GM12873 (cell line): ENCODE measurements around the gene RGS10.

Experiments
- CTCF ChIP-seq: IDR thresholded peaks from 2 replicates; pipeline ENCODE4 v1.5.1; 2012; ENCODE audit warnings: low read depth, mild to moderate bottlenecking, moderate library complexity, low read length, control low read depth; ENCODE audit not compliant: insufficient read depth; ENCODE audit errors: missing control alignments

Gene RGS10

GRCh38 chr10:119469846-119470245 lies 72.7 kb downstream of the RGS10 start:
- no peak for TF ChIP-seq CTCF

- no peak for TF ChIP-seq CTCF
Measured at GRCh38 chr10:119469325-119469707, 73.2 kb downstream of the RGS10 start.

GRCh38 chr10:119468542-119469324 lies 73.8 kb downstream of the RGS10 start:
- no peak for TF ChIP-seq CTCF

- TF ChIP-seq CTCF: no peak
Measured at GRCh38 chr10:119466655-119467054, 75.9 kb downstream of the RGS10 start.

GRCh38 chr10:119466076-119466475 lies 76.4 kb downstream of the RGS10 start:
- TF ChIP-seq CTCF: no peak

GRCh38 chr10:119465085-119465484 lies 77.4 kb downstream of the RGS10 start:
- TF ChIP-seq CTCF: no peak

- TF ChIP-seq CTCF: no peak
Measured at GRCh38 chr10:119462773-119463172, 79.7 kb downstream of the RGS10 start.

- no peak for TF ChIP-seq CTCF
Measured at GRCh38 chr10:119461923-119462322, 80.6 kb downstream of the RGS10 start.
